Measurements from ENCODE around the gene TRAPPC14.

DNA sequence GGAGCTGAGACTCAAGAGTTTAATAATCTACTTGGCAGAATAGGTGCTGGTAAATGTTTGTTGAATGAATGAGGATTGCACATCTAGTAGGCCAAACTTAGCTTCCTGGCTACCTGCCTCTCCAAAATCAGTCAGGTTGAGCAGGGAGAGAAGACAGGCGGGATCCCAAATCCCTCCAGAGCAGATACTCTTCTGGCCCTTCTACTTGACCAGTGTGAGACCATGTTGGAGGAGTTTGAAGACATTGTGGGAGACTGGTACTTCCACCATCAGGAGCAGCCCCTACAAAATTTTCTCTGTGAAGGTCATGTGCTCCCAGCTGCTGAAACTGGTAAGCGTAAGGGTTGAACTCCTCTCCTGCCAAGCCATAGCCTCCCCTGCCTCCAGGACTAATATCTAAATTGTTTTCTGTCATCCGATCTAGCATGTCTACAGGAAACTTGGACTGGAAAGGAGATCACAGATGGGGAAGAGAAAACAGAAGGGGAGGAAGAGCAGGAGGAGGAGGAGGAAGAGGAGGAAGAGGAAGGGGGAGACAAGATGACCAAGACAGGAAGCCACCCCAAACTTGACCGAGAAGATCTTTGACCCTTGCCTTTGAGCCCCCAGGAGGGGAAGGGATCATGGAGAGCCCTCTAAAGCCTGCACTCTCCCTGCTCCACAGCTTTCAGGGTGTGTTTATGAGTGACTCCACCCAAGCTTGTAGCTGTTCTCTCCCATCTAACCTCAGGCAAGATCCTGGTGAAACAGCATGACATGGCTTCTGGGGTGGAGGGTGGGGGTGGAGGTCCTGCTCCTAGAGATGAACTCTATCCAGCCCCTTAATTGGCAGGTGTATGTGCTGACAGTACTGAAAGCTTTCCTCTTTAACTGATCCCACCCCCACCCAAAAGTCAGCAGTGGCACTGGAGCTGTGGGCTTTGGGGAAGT, 34.0 kb downstream of the TRAPPC14 start:
- no peak for TF ChIP-seq POLR2A (IDR thresholded peaks at IDR 0.05; ENCODE audit: extremely low read depth, insufficient read length)
- TF ChIP-seq, protein P1, sequence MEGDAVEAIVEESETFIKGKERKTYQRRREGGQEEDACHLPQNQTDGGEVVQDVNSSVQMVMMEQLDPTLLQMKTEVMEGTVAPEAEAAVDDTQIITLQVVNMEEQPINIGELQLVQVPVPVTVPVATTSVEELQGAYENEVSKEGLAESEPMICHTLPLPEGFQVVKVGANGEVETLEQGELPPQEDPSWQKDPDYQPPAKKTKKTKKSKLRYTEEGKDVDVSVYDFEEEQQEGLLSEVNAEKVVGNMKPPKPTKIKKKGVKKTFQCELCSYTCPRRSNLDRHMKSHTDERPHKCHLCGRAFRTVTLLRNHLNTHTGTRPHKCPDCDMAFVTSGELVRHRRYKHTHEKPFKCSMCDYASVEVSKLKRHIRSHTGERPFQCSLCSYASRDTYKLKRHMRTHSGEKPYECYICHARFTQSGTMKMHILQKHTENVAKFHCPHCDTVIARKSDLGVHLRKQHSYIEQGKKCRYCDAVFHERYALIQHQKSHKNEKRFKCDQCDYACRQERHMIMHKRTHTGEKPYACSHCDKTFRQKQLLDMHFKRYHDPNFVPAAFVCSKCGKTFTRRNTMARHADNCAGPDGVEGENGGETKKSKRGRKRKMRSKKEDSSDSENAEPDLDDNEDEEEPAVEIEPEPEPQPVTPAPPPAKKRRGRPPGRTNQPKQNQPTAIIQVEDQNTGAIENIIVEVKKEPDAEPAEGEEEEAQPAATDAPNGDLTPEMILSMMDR (IDR thresholded peaks at IDR 0.05; ENCODE audit: low read depth, low read length): no peak
